Measurements from ENCODE around the gene GALNT2. TPM values are rescaled to one million over a fixed set of nuclear protein-coding genes. Genes with fewer than 3 reads are reported as not detected.

Gene GALNT2
- total and polyA plus RNA-seq, 10 donors, result 7.9 to 44.8 (median 36.9) TPM

- 80 to 86% (median 85%) methylated on average over 8 of the region's 8 CpGs for WGBS, 5 donors
- H3K9me3 ChIP-seq, result no peaks in the 10 kb centered on the region
- intact Hi-C loops (cut with DNase I; ENCODE audit: low total_unique reads), result no loop called here
- no peak for TF ChIP-seq POLR2A (IDR thresholded peaks at IDR 0.05)
- TF ChIP-seq CTCF (IDR thresholded peaks at IDR 0.05 in 8 of 11, conservative IDR thresholded peaks at IDR 0.05 in 3 of 11), result no peak
- TF ChIP-seq POLR2AphosphoS5 (IDR thresholded peaks at IDR 0.05), result no peak
- no peak overlapping the region for H3K4me3 ChIP-seq
- H3K27me3 ChIP-seq (replicated peaks in 1 of 7), result no peaks in the 10 kb centered on the region
- H3K4me1 ChIP-seq, result no peaks in the 10 kb centered on the region
- H3K36me3 ChIP-seq, result no peaks in the 10 kb centered on the region
- DNase-seq, result no peak
- no peak overlapping the region for H3K27ac ChIP-seq
Observed at GRCh38 chr1:230054092-230054749, 12.8 kb upstream of the GALNT2 start.

- Histone ChIP-seq H3K4me3 (no peak overlapping the region), H3K27me3 (replicated peaks in 1 of 7) (no peaks in the 10 kb centered on the region), H3K36me3 (no peaks in the 10 kb centered on the region), H3K27ac (no peak overlapping the region), H3K9me3 (no peaks in the 10 kb centered on the region), H3K4me1 (no peaks in the 10 kb centered on the region)
- 91 to 97% (median 95%) methylated on average over 1 of the region's 1 CpG for WGBS, 5 donors
- TF ChIP-seq POLR2AphosphoS5 (IDR thresholded peaks at IDR 0.05), result no peak
- DNase-seq, result no peak
- intact Hi-C loops (cut with DNase I; ENCODE audit: low total_unique reads), result no loop called here
Observed at GRCh38 chr1:230056098-230056497, 10.9 kb upstream of the GALNT2 start.

- no peak for DNase-seq
- Histone ChIP-seq H3K9me3 (peaks cover 0 to under 1% (median 0%) of the 10 kb centered on the region in 8 donors), H3K27ac (no peak overlapping the region), H3K4me3 (no peak overlapping the region), H3K27me3 (replicated peaks in 1 of 7) (no peaks in the 10 kb centered on the region), H3K36me3 (no peaks in the 10 kb centered on the region), H3K4me1 (no peaks in the 10 kb centered on the region)
- 79 to 93% (median 83%) methylated on average over 4 of the region's 4 CpGs for WGBS, 5 donors
- intact Hi-C loops (cut with DNase I; ENCODE audit: low total_unique reads), result no loop called here
- TF ChIP-seq CTCF (IDR thresholded peaks at IDR 0.05 in 8 of 11, conservative IDR thresholded peaks at IDR 0.05 in 3 of 11), result no peak
- TF ChIP-seq POLR2A (IDR thresholded peaks at IDR 0.05), result no peak
- TF ChIP-seq POLR2AphosphoS5 (IDR thresholded peaks at IDR 0.05), result no peak
Observed at GRCh38 chr1:230057100-230057499, 9.9 kb upstream of the GALNT2 start.

- intact Hi-C loops (cut with DNase I; ENCODE audit: low total_unique reads), result no loop called here
- TF ChIP-seq POLR2A (IDR thresholded peaks at IDR 0.05) (no peak), POLR2AphosphoS5 (IDR thresholded peaks at IDR 0.05) (no peak)
- H3K9me3 ChIP-seq, result peaks cover 0 to 7% (median 5%) of the 10 kb centered on the region in 8 donors
- no peaks in the 10 kb centered on the region for H3K36me3 ChIP-seq
- no peak overlapping the region for H3K4me3 ChIP-seq
- DNase-seq, result no peak
- no peak overlapping the region for H3K27ac ChIP-seq
- WGBS, 5 donors, result 79 to 89% (median 82%) methylated on average over 24 of the region's 24 CpGs
- no peaks in the 10 kb centered on the region for H3K4me1 ChIP-seq
- no peaks in the 10 kb centered on the region for H3K27me3 ChIP-seq (replicated peaks in 1 of 7)
Observed at GRCh38 chr1:230057681-230058565, 9.1 kb upstream of the GALNT2 start.

GRCh38 chr1:230058626-230059025, 8.4 kb upstream of the GALNT2 start:
- TF ChIP-seq CTCF (IDR thresholded peaks at IDR 0.05 in 8 of 11, conservative IDR thresholded peaks at IDR 0.05 in 3 of 11), result no peak
- no peak for TF ChIP-seq POLR2AphosphoS5 (IDR thresholded peaks at IDR 0.05)
- no peak for TF ChIP-seq POLR2A (IDR thresholded peaks at IDR 0.05)
- no peak for DNase-seq
- Histone ChIP-seq H3K27me3 (replicated peaks in 1 of 7) (no peaks in the 10 kb centered on the region), H3K36me3 (no peaks in the 10 kb centered on the region), H3K4me1 (no peaks in the 10 kb centered on the region), H3K27ac (no peak overlapping the region), H3K4me3 (no peak overlapping the region), H3K9me3 (peaks cover 0 to 7% (median 5%) of the 10 kb centered on the region in 8 donors)
- intact Hi-C loops (cut with DNase I; ENCODE audit: low total_unique reads), result no loop called here
- WGBS, 5 donors, result 86 to 93% (median 89%) methylated on average over 5 of the region's 5 CpGs

Data from spleen (tissue), 11 donors.